GM23338 (cell line): ENCODE measurements around the gene PSMB7. TPM values are rescaled to one million over a fixed set of nuclear protein-coding genes. Genes with fewer than 3 reads are reported as not detected.

Experiments used
- ATAC-seq: fragments of 200-7000 bp; cut with Tn5 transposase; 3 replicates; pipeline ENCODE4 v1.9.1; 2020
- DNase-seq: peaks from one replicate; pipeline ENCODE4 v3.0.0-alpha.2; 2015; ENCODE audit warnings: low spot score
- H2AFZ ChIP-seq: fragments of 200-600 bp; sonication (generic); 2 replicates; pipeline ENCODE4 v1.8.0; 2016; ENCODE audit warnings: antibody characterized with exemption, mild to moderate bottlenecking, moderate library complexity
- H3F3A ChIP-seq: fragments of 200-600 bp; sonication (generic); replicated peaks from 2 replicates; pipeline ENCODE4 v1.8.0; 2017; ENCODE audit warnings: antibody characterized with exemption, mixed run types, low read depth
- H3K27ac ChIP-seq: fragments of 200-600 bp; sonication (generic); 2 replicates; pipeline ENCODE4 v1.6.1; 2016; ENCODE audit warnings: low read depth
- H3K27me3 ChIP-seq: fragments of 200-600 bp; sonication (generic); 2 replicates; pipeline ENCODE4 v1.8.0; 2016; ENCODE audit warnings: mild to moderate bottlenecking, mixed run types, moderate library complexity; ENCODE audit not compliant: insufficient read depth
- H3K36me3 ChIP-seq: fragments of 200-600 bp; sonication (generic); 2 replicates; pipeline ENCODE4 v1.8.0; 2016; ENCODE audit warnings: mild to moderate bottlenecking; ENCODE audit not compliant: insufficient read depth
- H3K4me1 ChIP-seq: fragments of 200-600 bp; sonication (generic); 2 replicates; pipeline ENCODE4 v1.8.0; 2016; ENCODE audit warnings: mild to moderate bottlenecking, moderate library complexity; ENCODE audit not compliant: insufficient read depth
- H3K4me2 ChIP-seq: fragments of 200-600 bp; sonication (generic); 2 replicates; pipeline ENCODE4 v1.7.1; 2017; ENCODE audit warnings: mixed run types
- H3K4me3 ChIP-seq: fragments of 200-600 bp; sonication (generic); 2 replicates; pipeline ENCODE4 v1.6.1; 2016; ENCODE audit warnings: mixed run types
- H3K79me2 ChIP-seq: fragments of 200-600 bp; sonication (generic); replicated peaks from 2 replicates; pipeline ENCODE4 v1.8.0; 2017; ENCODE audit warnings: mild to moderate bottlenecking; ENCODE audit not compliant: insufficient read depth
- H3K9me2 ChIP-seq: fragments of 200-600 bp; sonication (generic); 2 replicates; pipeline ENCODE4 v1.8.0; 2017; ENCODE audit not compliant: insufficient read depth
- H4K20me1 ChIP-seq: fragments of 200-600 bp; sonication (generic); replicated peaks from 2 replicates; pipeline ENCODE4 v1.8.0; 2017; ENCODE audit warnings: mild to moderate bottlenecking; ENCODE audit not compliant: insufficient read depth
- H3K27ac Mint-ChIP-seq: 2 replicates; pipeline ENCODE4 v1.8.0; 2020; ENCODE audit warnings: inconsistent platforms, mild to moderate bottlenecking, moderate library complexity, mixed read lengths
- H3K27me3 Mint-ChIP-seq: 3 replicates; pipeline ENCODE4 v1.8.0; 2022; ENCODE audit warnings: low read depth, mild to moderate bottlenecking, moderate library complexity, mixed read lengths, inconsistent platforms; ENCODE audit not compliant: insufficient read depth, poor library complexity
- H3K36me3 Mint-ChIP-seq: 3 replicates; pipeline ENCODE4 v1.8.0; 2021; ENCODE audit warnings: low read depth, mild to moderate bottlenecking, inconsistent platforms, moderate library complexity, mixed read lengths
- H3K4me1 Mint-ChIP-seq: 3 replicates; pipeline ENCODE4 v1.8.0; 2020; ENCODE audit warnings: mild to moderate bottlenecking, inconsistent platforms, mixed read lengths
- H3K4me3 Mint-ChIP-seq: 3 replicates; pipeline ENCODE4 v1.8.0; 2021; ENCODE audit warnings: moderate library complexity, mild to moderate bottlenecking, inconsistent platforms, mixed read lengths
- H3K9me3 Mint-ChIP-seq: 3 replicates; pipeline ENCODE4 v1.8.0; 2020; ENCODE audit warnings: moderate library complexity, mild to moderate bottlenecking, inconsistent platforms, mixed read lengths
- CREB1 ChIP-seq: fragments of 250-450 bp; sonication (Bioruptor Pico); IDR thresholded peaks from 2 replicates; pipeline ENCODE4 v1.5.0; 2020; ENCODE audit warnings: low read depth, mild to moderate bottlenecking, moderate library complexity
- CTCF ChIP-seq, 2 experiments: fragments of 200-600 bp in 1 of 2; sonication (generic) in 1 of 2; conservative IDR thresholded peaks; 2 replicates each; pipeline versions ENCODE4 v1.5.1 to v1.6.1; 2016 to 2017; ENCODE audit warnings: antibody characterized with exemption in 2 of 2, low read depth in 2 of 2, mild to moderate bottlenecking in 2 of 2, moderate library complexity in 1 of 2
- ETS1 ChIP-seq: IDR thresholded peaks from 2 replicates; pipeline ENCODE4 v1.6.1; 2016; ENCODE audit warnings: antibody characterized with exemption
- EZH2 ChIP-seq: fragments of 200-600 bp; sonication (generic); IDR thresholded peaks from one replicate; pipeline ENCODE4 v1.8.0; 2017; ENCODE audit warnings: antibody characterized with exemption, mild to moderate bottlenecking, low read depth; ENCODE audit not compliant: unreplicated experiment
- EZH2phosphoT487 ChIP-seq: fragments of 200-600 bp; sonication (generic); IDR thresholded peaks from one replicate; pipeline ENCODE4 v1.8.1; 2018; ENCODE audit warnings: antibody characterized with exemption; ENCODE audit not compliant: unreplicated experiment
- JUNB ChIP-seq: IDR thresholded peaks from one replicate; pipeline ENCODE4 v1.6.1; 2016; ENCODE audit warnings: antibody characterized with exemption; ENCODE audit not compliant: unreplicated experiment
- NANOG ChIP-seq: IDR thresholded peaks from 2 replicates; pipeline ENCODE4 v1.6.1; 2016; ENCODE audit warnings: antibody characterized with exemption, borderline replicate concordance
- POLR2AphosphoS5 ChIP-seq: IDR thresholded peaks from 2 replicates; pipeline ENCODE4 v1.6.1; 2016; ENCODE audit warnings: antibody characterized with exemption, low read depth
- REST ChIP-seq: IDR thresholded peaks from one replicate; pipeline ENCODE4 v1.6.1; 2018; ENCODE audit warnings: antibody characterized with exemption; ENCODE audit not compliant: unreplicated experiment
- STAT1 ChIP-seq: IDR thresholded peaks from one replicate; pipeline ENCODE4 v1.6.1; 2016; ENCODE audit warnings: antibody characterized with exemption; ENCODE audit not compliant: unreplicated experiment
- ZNF114 ChIP-seq: fragments of 250-450 bp; sonication (Bioruptor Pico); IDR thresholded peaks from 2 replicates; pipeline ENCODE4 v1.5.0; 2020; ENCODE audit warnings: mild to moderate bottlenecking, moderate library complexity
- ZNF331 ChIP-seq: fragments of 250-450 bp; sonication (Bioruptor Pico); IDR thresholded peaks from 2 replicates; pipeline ENCODE4 v1.5.0; 2020; ENCODE audit warnings: low read depth, mild to moderate bottlenecking, moderate library complexity
- ZNF462 ChIP-seq: fragments of 250-450 bp; sonication (Bioruptor Pico); IDR thresholded peaks from 2 replicates; pipeline ENCODE4 v1.5.0; 2020; ENCODE audit warnings: mild to moderate bottlenecking, moderate library complexity
- polyA plus RNA-seq: library from polyadenylated mRNA; unstranded; fragments of >200 nt; fragmentation: Nextera tagmentation; extraction: Ambion mirVana; gene quantifications from 2 replicates; pipeline ENCODE4 v1.2.1, GENCODE V29; 2016
- total RNA-seq: library from RNA; depleted of rRNA; stranded (reverse); fragments of >200 nt; shearing (Covaris generic); gene quantifications from 2 replicates; pipeline ENCODE4 v1.2.3, GENCODE V29; 2014

The PSMB7 gene
- total and polyA plus RNA-seq, 2 experiments from 2014 or later, result 255 to 268 TPM

GRCh38 chr9:124352616-124353015, 62.6 kb downstream of the PSMB7 start:
- Histone ChIP-seq H3K4me3 (no peak overlapping the region), H3K27ac (no peak overlapping the region), H4K20me1 (peaks cover 8% of the 10 kb centered on the region; the same call in 1 of the 2 replicates), H2AFZ (no peak overlapping the region), H3K27me3 (no peaks in the 10 kb centered on the region), H3K79me2 (peaks cover 13% of the 10 kb centered on the region), H3K9me2 (no peaks in the 10 kb centered on the region), H3F3A (no peaks in the 10 kb centered on the region), H3K4me1 (peaks cover 9% of the 10 kb centered on the region; the same call in 1 of the 2 replicates), H3K36me3 (peaks cover 10% of the 10 kb centered on the region; the same call in 1 of the 2 replicates), H3K4me2 (no peak overlapping the region)
- Mint-ChIP-seq H3K9me3 (no peaks in the 10 kb centered on the region), H3K27ac (no peak overlapping the region), H3K27me3 (peaks cover 19% of the 10 kb centered on the region), H3K4me3 (no peak overlapping the region), H3K4me1 (peaks cover 9% of the 10 kb centered on the region; the same call in 2 of the 3 replicates), H3K36me3 (peaks cover 54% of the 10 kb centered on the region)
- TF ChIP-seq STAT1 (no peak), ETS1 (no peak), NANOG (no peak), CTCF (conservative IDR thresholded peaks at IDR 0.05; ENCODE audit: low read depth in 2 of 2) (no peak), EZH2phosphoT487 (no peak), REST (no peak), JUNB (no peak), EZH2 (no peak), CREB1 (CRISPR knock-in tag) (no peak), POLR2AphosphoS5 (no peak), ZNF114 (CRISPR knock-in tag) (no peak), ZNF462 (CRISPR knock-in tag) (no peak), ZNF331 (CRISPR knock-in tag) (no peak)
- ATAC-seq (no peak), DNase-seq (no peak)
